Smooth muscle cell (in vitro differentiated cells): Measurements from ENCODE around the gene RIPK1. TPM values are rescaled to one million over a fixed set of nuclear protein-coding genes. Genes with fewer than 3 reads are reported as not detected.
"Not testable (repeated sequence)": the region's sequence is repeated elsewhere in the genome, so short reads cannot be mapped to it uniquely, and the experiment has no call there.

Source experiments
- DNase-seq: peaks from one replicate; lab custom pipeline; 2025; ENCODE audit not compliant: unreplicated experiment; lab: John Stamatoyannopoulos, UW
- H2AFZ ChIP-seq: fragments of 200-600 bp; sonication (generic); 2 replicates; pipeline ENCODE4 v1.6.0; 2016; ENCODE audit warnings: antibody characterized with exemption, low read depth, mild to moderate bottlenecking
- H3F3A ChIP-seq: fragments of 200-600 bp; sonication (generic); 2 replicates; pipeline ENCODE4 v1.6.0; 2017; ENCODE audit warnings: antibody characterized with exemption, low read depth
- H3K27ac ChIP-seq: fragments of 200-600 bp; sonication (generic); 2 replicates; pipeline ENCODE4 v1.5.1; 2016; ENCODE audit warnings: low read depth, mild to moderate bottlenecking
- H3K27me3 ChIP-seq: fragments of 200-600 bp; sonication (generic); 2 replicates; pipeline ENCODE4 v1.6.1; 2016; ENCODE audit warnings: low read depth, mild to moderate bottlenecking
- H3K36me3 ChIP-seq: fragments of 200-600 bp; sonication (generic); 2 replicates; pipeline ENCODE4 v1.5.1; 2016; ENCODE audit warnings: low read depth
- H3K4me1 ChIP-seq: fragments of 200-600 bp; sonication (generic); 2 replicates; pipeline ENCODE4 v1.5.1; 2016; ENCODE audit warnings: low read depth
- H3K4me2 ChIP-seq: fragments of 200-600 bp; sonication (generic); 2 replicates; pipeline ENCODE4 v1.6.0; 2016; ENCODE audit warnings: mild to moderate bottlenecking
- H3K4me3 ChIP-seq: fragments of 200-600 bp; sonication (generic); 2 replicates; pipeline ENCODE4 v1.5.1; 2016; ENCODE audit warnings: mild to moderate bottlenecking
- H3K79me2 ChIP-seq: fragments of 200-600 bp; sonication (generic); 2 replicates; pipeline ENCODE4 v1.6.0; 2016; ENCODE audit warnings: low read depth, mild to moderate bottlenecking
- H3K9ac ChIP-seq: fragments of 200-600 bp; sonication (generic); 2 replicates; pipeline ENCODE4 v1.6.0; 2016; ENCODE audit warnings: low read depth
- H3K9me3 ChIP-seq: fragments of 200-600 bp; sonication (generic); replicated peaks from 2 replicates; pipeline ENCODE4 v1.5.1; 2016; ENCODE audit warnings: low read depth
- H4K20me1 ChIP-seq: fragments of 200-600 bp; sonication (generic); 2 replicates; pipeline ENCODE4 v1.6.0; 2016; ENCODE audit warnings: low read depth
- CTCF ChIP-seq: fragments of 200-600 bp; sonication (generic); IDR thresholded peaks from 2 replicates; pipeline ENCODE4 v1.5.1; 2017; ENCODE audit warnings: borderline replicate concordance, mild to moderate bottlenecking, antibody characterized with exemption; ENCODE audit not compliant: insufficient read depth, poor library complexity, severe bottlenecking
- WGBS: methylation state at CpG from one replicate; pipeline ENCODE4 v1.1.7; 2016; ENCODE audit warnings: low lambda C conversion rate; 5-methylcytosine and 5-hydroxymethylcytosine counted together
- polyA plus RNA-seq: library from polyadenylated mRNA; unstranded; fragments of >200 nt; fragmentation: Nextera tagmentation; extraction: Ambion mirVana; gene quantifications from 2 replicates; pipeline ENCODE4 v1.2.1, GENCODE V29; 2016
- total RNA-seq: library from RNA; depleted of rRNA; stranded (reverse); fragments of >200 nt; gene quantifications from 2 replicates; pipeline ENCODE4 v1.2.3, GENCODE V29; 2014

RIPK1 gene
- total RNA-seq (11.8 and 12.2 TPM in 2 replicates), polyA plus RNA-seq (8.7 and 15.9 TPM in 2 replicates)

DNA sequence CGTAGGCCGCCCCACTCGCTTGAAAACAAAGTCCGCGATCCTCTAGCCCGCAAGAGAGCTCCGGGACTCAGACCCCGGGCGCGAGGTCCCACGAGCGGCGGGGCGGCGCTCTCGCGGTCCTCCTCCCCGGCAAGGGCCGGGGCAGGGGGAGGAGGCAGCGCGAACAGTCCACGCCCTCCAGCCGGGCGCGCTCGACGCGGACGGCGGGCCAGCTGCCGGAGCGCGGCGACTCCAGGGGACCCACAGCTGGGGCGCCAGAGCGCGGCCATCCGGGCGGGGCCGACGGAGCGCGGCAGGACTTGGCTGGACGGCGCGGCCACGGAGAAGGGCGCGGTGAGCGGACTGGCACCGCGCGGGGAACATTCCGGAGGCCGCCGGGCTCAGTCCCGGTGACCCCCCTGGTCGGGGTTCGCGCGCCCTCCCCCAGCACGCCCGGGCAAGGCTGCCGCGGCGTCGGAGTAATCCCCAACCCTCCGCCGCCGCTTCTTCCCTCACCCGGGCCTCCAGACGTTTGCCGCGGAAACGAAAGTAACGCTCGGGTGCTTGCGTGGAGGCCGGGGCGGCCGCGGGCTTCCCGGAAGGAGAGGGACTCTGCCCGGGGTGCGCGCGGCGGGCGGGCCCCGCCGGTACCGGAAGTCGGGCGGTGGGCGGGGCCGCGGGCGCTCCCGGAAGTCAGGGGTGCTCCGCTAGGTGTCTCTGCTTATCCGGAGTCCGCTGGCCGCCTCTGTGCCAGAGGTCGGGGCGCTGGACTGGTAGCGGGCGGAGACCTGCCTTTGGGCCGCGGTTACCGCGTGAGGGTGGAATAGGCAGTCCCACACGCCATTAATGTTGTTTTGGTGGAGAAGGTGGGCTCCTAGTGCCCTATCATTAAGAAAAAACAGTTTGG lies at the start of gene RIPK1:
Gene RIPK1, plus strand, starts transcription at position 166 of the 886 bp plus-strand sequence. CDS start 8,330 bp downstream, outside the sequence.
- Histone ChIP-seq H3K9ac (peak within 1 kb of the TSS; percentile 93), H3K27ac (peak within 1 kb of the TSS; percentile 93), H3K4me2 (peak within 1 kb of the TSS; percentile 99), H3K79me2 (peaks cover 47% of the 10 kb centered on the region), H3K4me3 (peak within 1 kb of the TSS; percentile 99), H3K36me3 (no peaks in the 10 kb centered on the region), H3F3A (no peaks in the 10 kb centered on the region), H3K27me3 (no peaks in the 10 kb centered on the region), H4K20me1 (peaks cover 30% of the 10 kb centered on the region), H3K9me3 (no peaks in the 10 kb centered on the region), H3K4me1 (no peaks in the 10 kb centered on the region), H2AFZ (peak within 1 kb of the TSS; percentile 92)
- peak; percentile 77 for DNase-seq
- TF ChIP-seq CTCF = no peak
- WGBS = under 1% methylated on average over 83 of the region's 112 CpGs

DNA sequence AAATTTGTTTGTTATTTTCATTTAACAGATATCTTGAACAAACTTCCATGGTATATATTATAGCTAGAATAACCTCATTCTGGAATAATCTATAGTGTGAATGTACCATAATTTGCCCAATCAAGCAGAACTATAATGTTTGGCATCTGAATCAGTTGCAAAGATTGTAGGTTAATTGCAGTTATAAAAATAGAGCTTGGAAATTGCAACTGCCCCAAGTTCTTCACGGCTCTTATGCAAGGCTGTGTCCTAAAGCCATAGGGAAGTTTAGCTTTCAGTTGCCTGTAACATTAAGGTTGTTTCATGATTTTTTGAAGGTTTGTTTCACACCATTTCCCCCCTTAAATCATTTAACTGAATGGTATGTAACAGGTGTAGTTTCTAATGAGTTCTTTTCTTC lies 49.2 kb upstream of the RIPK1 start:
- H3K4me3 ChIP-seq = no peak overlapping the region
- peaks cover 15% of the 10 kb centered on the region for H3K4me1 ChIP-seq
- TF ChIP-seq CTCF = no peak
- no peak overlapping the region for H3K4me2 ChIP-seq
- H3K27ac ChIP-seq = no peak overlapping the region
- no peaks in the 10 kb centered on the region for H3K9me3 ChIP-seq
- no peaks in the 10 kb centered on the region for H3F3A ChIP-seq
- no peak overlapping the region for H3K9ac ChIP-seq
- no peaks in the 10 kb centered on the region for H3K27me3 ChIP-seq
- DNase-seq = no peak
- WGBS = 88% methylated on average over 1 of the region's 1 CpG
- no peak overlapping the region for H2AFZ ChIP-seq
- H3K79me2 ChIP-seq = no peaks in the 10 kb centered on the region
- no peaks in the 10 kb centered on the region for H4K20me1 ChIP-seq
- H3K36me3 ChIP-seq = no peaks in the 10 kb centered on the region

- Histone ChIP-seq H3K79me2 (no peaks in the 10 kb centered on the region), H3K27ac (no peak overlapping the region), H3K4me3 (no peak overlapping the region), H3K9ac (no peak overlapping the region), H3K9me3 (no peaks in the 10 kb centered on the region), H3F3A (no peaks in the 10 kb centered on the region), H2AFZ (no peak overlapping the region), H3K4me2 (no peak overlapping the region), H3K27me3 (no peaks in the 10 kb centered on the region), H3K4me1 (peaks cover 16% of the 10 kb centered on the region), H3K36me3 (no peaks in the 10 kb centered on the region), H4K20me1 (no peaks in the 10 kb centered on the region)
- no peak for TF ChIP-seq CTCF
- no peak for DNase-seq
- 97% methylated on average over 6 of the region's 6 CpGs for WGBS
Observed at GRCh38 chr6:3019749-3020320, 48.5 kb upstream of the RIPK1 start.

GRCh38 chr6:3020976-3021598 lies 47.2 kb upstream of the RIPK1 start:
- 100% methylated on average over 2 of the region's 2 CpGs for WGBS
- not testable (repeated sequence) for H3K36me3 ChIP-seq, H3K4me3 ChIP-seq, H3F3A ChIP-seq, DNase-seq, H3K9me3 ChIP-seq, H2AFZ ChIP-seq, H3K4me2 ChIP-seq, H3K79me2 ChIP-seq, H3K27me3 ChIP-seq, H3K9ac ChIP-seq, H3K27ac ChIP-seq, H4K20me1 ChIP-seq
- peaks cover 16% of the 10 kb centered on the region for H3K4me1 ChIP-seq
